Activated naive CD8-positive, alpha-beta T cell treated with anti-CD3 and anti-CD28 coated beads, Interleukin-2, amount 10 ng/mL, durations not matched to agents 7 days and 5 days (primary cell): Measurements from ENCODE around the gene ADCY9. TPM values are rescaled to one million over a fixed set of nuclear protein-coding genes. Genes with fewer than 3 reads are reported as not detected.
A peak's percentile ranks its signal among the peaks of the same experiment; 100 is the strongest.
"Not testable (repeated sequence)": the region's sequence is repeated elsewhere in the genome, so short reads cannot be mapped to it uniquely, and the experiment has no call there.

Experiments used
- ATAC-seq: fragments of 150-1000 bp; cut with Tn5 transposase; one replicate; pipeline ENCODE4 v1.10.0; 2021; ENCODE audit warnings: low read depth, moderate library complexity
- POLR2A ChIA-PET: fragments of 350-600 bp; sonication (Branson Sonifier 250); formaldehyde crosslinking; loops from one replicate; lab custom pipeline; 2021; ENCODE audit warnings: antibody characterized with exemption; lab: Charles Lee
- DNase-seq: peaks from one replicate; pipeline ENCODE4 v3.0.0; 2021
- H3K27ac Mint-ChIP-seq: one replicate; pipeline ENCODE4 v1.8.0; 2022; ENCODE audit warnings: mild to moderate bottlenecking, mixed read lengths
- H3K27me3 Mint-ChIP-seq: one replicate; pipeline ENCODE4 v1.8.0; 2022; ENCODE audit warnings: mild to moderate bottlenecking, moderate library complexity, mixed read lengths
- H3K36me3 Mint-ChIP-seq: one replicate; pipeline ENCODE4 v1.8.0; 2021; ENCODE audit warnings: mild to moderate bottlenecking, mixed read lengths
- H3K4me1 Mint-ChIP-seq: one replicate; pipeline ENCODE4 v1.8.0; 2021; ENCODE audit warnings: mixed read lengths
- H3K4me3 Mint-ChIP-seq: one replicate; pipeline ENCODE4 v1.8.0; 2022; ENCODE audit warnings: mild to moderate bottlenecking, moderate library complexity, mixed read lengths
- H3K9me3 Mint-ChIP-seq: one replicate; pipeline ENCODE4 v1.8.0; 2021; ENCODE audit warnings: mixed read lengths
- total RNA-seq, 2 experiments: library from RNA; stranded (reverse); gene quantifications; one replicate each; pipeline ENCODE4 v1.2.3, GENCODE V29; 2021

The ADCY9 gene
- total RNA-seq, 2 experiments from 2014 or later, result 9.9 to 10.1 TPM

DNA sequence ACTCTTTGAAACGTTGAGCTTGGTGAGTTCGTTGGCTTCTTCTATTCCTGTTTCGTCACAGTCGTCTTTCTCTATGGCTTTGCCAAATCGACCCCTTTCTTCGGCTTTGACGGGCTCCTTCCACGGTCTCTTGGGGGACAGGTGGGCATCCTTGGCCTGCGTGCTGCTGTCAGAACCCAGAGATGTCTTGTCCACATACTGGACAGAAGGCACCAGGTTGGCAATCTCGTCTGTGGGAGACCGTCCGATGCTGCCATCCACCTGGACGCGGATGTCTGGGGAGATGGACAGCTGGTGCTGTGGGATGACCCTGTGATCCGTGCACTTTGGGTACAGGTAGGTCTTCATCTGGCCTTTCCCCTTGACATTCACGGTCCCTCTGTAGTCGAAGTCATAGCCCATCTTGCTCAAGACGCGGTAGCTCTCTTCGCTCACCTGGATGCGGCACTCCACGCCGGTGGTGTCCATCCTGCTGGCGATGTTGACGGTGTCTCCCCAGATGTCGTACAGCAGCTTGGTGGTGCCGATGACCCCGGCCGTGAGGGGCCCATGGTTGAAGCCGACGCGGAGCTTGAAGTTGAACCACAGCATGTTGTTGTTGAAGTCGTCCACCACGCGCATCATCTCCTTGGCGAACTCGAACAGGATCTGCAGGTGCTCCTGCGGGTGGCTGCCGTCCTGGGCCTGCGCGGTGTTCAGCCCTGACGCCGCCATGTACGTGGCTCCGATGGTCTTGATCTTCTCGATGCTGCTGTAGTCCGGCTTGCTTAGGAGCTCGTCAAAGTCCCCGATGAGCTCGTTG, 150.3 kb downstream of the ADCY9 start:
- POLR2A ChIA-PET, result no interaction called here
- H3K4me1 Mint-ChIP-seq, result peaks cover 10% of the 10 kb centered on the region
- no peak overlapping the region for H3K4me3 Mint-ChIP-seq
- DNase-seq, result no peak
- no peak for ATAC-seq
- H3K9me3 Mint-ChIP-seq, result no peaks in the 10 kb centered on the region
- peaks cover 11% of the 10 kb centered on the region for H3K36me3 Mint-ChIP-seq
- H3K27ac Mint-ChIP-seq, result no peak overlapping the region
- no peaks in the 10 kb centered on the region for H3K27me3 Mint-ChIP-seq

DNA sequence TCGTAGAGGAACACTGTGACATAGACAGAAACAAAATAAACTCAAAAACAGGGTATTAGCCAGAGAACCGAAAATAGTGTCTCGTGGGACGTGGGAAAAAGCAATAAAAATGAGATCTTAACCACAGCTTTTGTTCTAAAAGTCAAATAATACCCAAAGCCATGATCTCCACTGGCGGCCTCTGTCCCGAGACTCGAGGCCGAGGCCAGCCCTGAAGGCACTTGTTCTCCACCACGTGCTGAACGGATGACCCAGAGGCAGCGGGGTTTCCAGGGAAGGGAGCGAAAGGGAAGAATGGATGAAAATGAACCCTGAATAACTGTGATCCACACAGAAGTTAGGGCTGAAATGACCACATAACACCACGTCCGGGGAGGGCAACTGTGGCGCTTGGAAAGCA, 150.9 kb downstream of the ADCY9 start:
- Mint-ChIP-seq H3K4me3 (no peak overlapping the region), H3K27ac (no peak overlapping the region), H3K36me3 (peaks cover 11% of the 10 kb centered on the region), H3K9me3 (no peaks in the 10 kb centered on the region), H3K27me3 (no peaks in the 10 kb centered on the region), H3K4me1 (peaks cover 15% of the 10 kb centered on the region)
- DNase-seq (no peak), ATAC-seq (no peak)
- POLR2A ChIA-PET, result no interaction called here

DNA sequence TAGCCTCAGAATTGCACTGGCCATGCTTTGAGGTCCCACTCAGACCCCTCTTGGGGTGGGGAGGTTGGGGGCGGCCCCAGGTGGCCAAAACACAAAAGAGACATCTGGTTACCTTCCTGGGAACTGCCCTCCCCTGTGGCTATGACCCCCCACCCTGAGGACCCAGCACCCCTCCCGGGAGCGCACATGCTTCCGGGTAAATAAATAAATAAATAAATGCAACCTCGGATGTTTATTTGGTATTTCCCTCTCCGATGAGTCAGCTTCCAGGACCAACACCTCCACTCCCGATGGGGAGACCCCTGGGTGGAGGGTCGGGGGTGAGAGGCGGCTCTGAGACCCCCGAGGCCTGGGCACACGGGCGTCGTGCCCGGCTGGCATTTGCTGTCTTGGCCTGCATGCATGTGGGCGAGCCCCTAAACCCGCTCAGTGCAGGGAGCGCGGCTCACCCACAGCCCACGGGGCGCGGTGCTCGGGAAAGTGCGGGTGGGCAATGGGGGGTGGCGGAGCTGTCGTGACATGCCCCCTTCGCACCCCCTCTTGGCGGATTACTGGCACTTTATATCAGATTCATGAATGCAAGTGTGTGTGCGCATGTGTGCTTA, 151.5 kb downstream of the ADCY9 start:
- no peak overlapping the region for H3K27ac Mint-ChIP-seq
- POLR2A ChIA-PET, result no interaction called here

DNA sequence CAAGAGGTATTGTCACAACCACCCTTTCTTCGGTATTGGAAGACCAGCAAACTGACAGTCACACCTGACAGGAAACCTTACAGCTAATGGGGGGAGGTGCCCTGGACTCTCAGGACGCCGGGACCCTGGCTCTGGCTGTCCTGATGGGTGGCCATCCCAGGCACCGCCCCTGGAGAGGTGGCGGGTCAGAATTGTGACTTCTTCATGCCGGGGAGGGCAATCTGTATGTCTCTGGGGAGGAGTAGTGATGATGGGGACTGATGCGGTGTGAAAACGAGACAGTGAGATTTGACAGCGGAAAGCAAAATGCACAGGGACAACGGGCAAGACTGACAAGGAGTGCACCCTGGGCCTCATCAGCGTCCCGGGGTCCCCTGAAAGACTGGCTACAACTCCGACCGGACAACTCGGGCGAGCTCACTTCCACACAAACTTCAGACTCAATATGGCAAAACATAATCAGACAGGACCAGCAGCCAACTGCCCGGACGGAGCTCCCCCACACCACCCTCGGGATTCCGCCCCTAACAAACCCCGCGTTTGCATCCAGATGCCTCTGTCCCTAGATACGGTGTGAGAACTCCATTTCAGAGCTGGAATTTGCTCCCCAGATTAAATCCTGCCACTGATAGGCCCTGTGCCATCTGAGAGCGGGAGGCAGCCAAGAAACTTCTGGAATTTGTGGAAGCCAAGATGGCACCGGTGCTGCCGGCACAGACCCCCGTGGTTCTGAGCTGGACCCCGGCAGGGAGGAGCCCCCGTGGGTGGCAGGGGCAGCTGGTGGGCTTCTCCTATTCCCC, 152.2 kb downstream of the ADCY9 start:
- POLR2A ChIA-PET, result no interaction called here
- Mint-ChIP-seq H3K27me3 (no peaks in the 10 kb centered on the region), H3K4me1 (peaks cover 15% of the 10 kb centered on the region), H3K36me3 (peaks cover 11% of the 10 kb centered on the region), H3K27ac (no peak overlapping the region), H3K9me3 (no peaks in the 10 kb centered on the region), H3K4me3 (no peak overlapping the region)
- ATAC-seq, result no peak
- DNase-seq, result no peak

More for the DNA sequence above, 151.5 kb downstream of the ADCY9 start:
- no peaks in the 10 kb centered on the region for H3K9me3 Mint-ChIP-seq
- peaks cover 11% of the 10 kb centered on the region for H3K36me3 Mint-ChIP-seq
- H3K4me3 Mint-ChIP-seq, result no peak overlapping the region
- DNase-seq (no peak), ATAC-seq (no peak)
- no peaks in the 10 kb centered on the region for H3K27me3 Mint-ChIP-seq
- H3K4me1 Mint-ChIP-seq, result peaks cover 15% of the 10 kb centered on the region

DNA sequence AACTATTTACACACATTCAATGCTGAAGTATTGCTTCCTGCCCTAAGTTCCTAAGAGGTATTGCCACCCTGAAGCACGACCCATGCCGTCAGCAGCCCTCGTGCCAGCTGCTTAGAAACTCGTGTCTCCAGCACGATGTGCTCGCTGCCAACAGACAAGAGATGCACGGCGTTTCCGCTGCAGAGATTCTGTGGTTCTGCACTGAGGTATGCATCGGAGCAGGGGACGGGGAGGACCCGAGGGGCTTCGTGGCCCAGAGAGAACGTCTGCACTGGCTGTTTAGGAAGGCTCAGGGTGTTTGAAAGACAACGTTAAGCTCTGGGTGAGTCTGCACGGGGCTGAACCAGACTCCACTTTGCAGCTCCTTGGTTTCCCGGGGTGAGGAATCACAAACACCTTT, 153.0 kb downstream of the ADCY9 start:
- ATAC-seq (peak; percentile 13), DNase-seq (no peak)
- H3K27me3 Mint-ChIP-seq, result peaks cover 4% of the 10 kb centered on the region
- POLR2A ChIA-PET, result no interaction called here
- peaks cover 15% of the 10 kb centered on the region for H3K4me1 Mint-ChIP-seq
- peaks cover 11% of the 10 kb centered on the region for H3K36me3 Mint-ChIP-seq
- no peaks in the 10 kb centered on the region for H3K9me3 Mint-ChIP-seq
- H3K27ac Mint-ChIP-seq, result peak overlapping the region; percentile 10
- no peak overlapping the region for H3K4me3 Mint-ChIP-seq

DNA sequence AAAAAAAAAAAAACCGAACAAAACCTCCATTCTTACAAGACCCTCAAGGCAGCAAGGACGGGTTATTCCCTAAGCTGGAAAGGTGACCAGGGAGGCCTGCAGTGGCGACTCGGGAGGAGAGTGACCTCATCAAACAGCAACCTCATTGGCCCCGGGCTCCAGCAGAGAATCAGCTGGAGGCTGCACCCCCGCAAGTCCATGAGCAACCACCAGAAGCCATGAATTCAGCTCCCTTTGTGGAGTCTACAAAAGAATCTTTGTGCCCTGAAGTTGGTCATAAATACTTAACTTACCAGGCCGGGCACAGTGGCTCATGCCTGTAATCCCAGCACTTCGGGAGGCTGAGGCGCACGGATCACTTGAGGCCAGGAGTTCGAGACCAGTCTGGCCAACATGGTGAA, 154.8 kb downstream of the ADCY9 start:
- POLR2A ChIA-PET, result no interaction called here
- ATAC-seq, result no peak
- H3K9me3 Mint-ChIP-seq, result no peaks in the 10 kb centered on the region
- H3K4me3 Mint-ChIP-seq, result peak overlapping the region; percentile 86
- no peak for DNase-seq
- H3K36me3 Mint-ChIP-seq, result peaks cover 11% of the 10 kb centered on the region
- H3K27ac Mint-ChIP-seq, result peak overlapping the region; percentile 71
- peaks cover 15% of the 10 kb centered on the region for H3K4me1 Mint-ChIP-seq
- H3K27me3 Mint-ChIP-seq, result peaks cover 13% of the 10 kb centered on the region

DNA sequence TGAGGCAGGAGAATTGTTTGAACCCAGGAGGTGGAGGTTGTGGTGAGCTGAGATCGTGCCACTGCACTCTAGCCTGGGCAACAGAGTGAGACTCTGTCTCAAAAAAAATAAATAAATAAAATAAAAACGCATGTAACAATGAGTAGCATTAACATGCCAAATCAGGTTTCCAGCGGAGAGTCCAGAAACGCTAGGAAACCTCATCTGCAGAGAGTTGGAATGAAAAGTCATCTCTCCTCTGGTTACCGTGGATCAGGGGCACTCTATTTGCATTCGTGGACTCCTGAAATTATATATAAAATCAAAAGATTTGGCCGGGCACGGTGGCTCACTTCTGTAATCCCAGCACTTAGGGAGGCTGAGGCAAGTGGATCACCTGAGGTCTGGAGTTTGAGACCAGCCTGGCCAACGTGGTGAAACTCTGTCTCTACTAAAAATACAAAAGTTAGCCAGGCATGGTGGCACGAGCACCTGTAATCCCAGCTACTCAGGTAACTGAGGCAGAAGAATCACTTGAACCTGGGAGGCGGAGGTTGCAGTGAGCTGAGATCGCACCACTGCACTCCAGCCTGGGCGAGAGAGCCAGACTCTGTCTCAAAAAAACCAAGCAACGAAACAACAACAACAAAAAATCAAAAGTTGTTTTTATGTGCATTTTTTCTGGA, 156.2 kb downstream of the ADCY9 start:
- H3K27me3 Mint-ChIP-seq, result peaks cover 25% of the 10 kb centered on the region
- H3K9me3 Mint-ChIP-seq, POLR2A ChIA-PET, DNase-seq, H3K27ac Mint-ChIP-seq, H3K36me3 Mint-ChIP-seq, ATAC-seq: not testable (repeated sequence)
- peaks cover 15% of the 10 kb centered on the region for H3K4me1 Mint-ChIP-seq
- peak overlapping the region; percentile 86 for H3K4me3 Mint-ChIP-seq

DNA sequence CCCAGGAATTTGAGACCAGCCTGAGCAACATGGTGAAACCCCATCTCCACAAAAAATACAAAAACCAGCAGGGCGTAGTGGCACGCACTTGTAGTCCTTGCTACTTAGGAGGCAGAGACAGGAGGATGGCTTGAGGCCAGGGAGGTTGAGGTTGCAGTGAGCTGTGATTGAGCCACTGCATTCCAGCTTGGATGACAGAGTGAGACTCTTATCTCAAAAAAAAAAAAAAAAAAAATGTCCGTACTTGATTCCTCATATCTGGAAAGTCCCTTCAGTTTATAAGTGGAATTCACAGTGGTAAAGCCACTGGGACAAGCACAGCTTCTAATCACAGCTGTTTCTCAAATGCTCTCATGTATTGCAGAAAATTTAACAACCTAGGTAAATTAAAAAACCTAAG, 157.1 kb downstream of the ADCY9 start:
- no peak overlapping the region for H3K4me3 Mint-ChIP-seq
- no peak for DNase-seq
- no peaks in the 10 kb centered on the region for H3K9me3 Mint-ChIP-seq
- POLR2A ChIA-PET, result interaction anchor here (1.2 kb wide), 1 partner anchor 294 kb away, joined by 4 read pairs; no protein-coding TSS in a partner anchor
- peaks cover 18% of the 10 kb centered on the region for H3K4me1 Mint-ChIP-seq
- H3K36me3 Mint-ChIP-seq, result peaks cover 2% of the 10 kb centered on the region
- ATAC-seq, result no peak
- peaks cover 34% of the 10 kb centered on the region for H3K27me3 Mint-ChIP-seq
- H3K27ac Mint-ChIP-seq, result no peak overlapping the region

DNA sequence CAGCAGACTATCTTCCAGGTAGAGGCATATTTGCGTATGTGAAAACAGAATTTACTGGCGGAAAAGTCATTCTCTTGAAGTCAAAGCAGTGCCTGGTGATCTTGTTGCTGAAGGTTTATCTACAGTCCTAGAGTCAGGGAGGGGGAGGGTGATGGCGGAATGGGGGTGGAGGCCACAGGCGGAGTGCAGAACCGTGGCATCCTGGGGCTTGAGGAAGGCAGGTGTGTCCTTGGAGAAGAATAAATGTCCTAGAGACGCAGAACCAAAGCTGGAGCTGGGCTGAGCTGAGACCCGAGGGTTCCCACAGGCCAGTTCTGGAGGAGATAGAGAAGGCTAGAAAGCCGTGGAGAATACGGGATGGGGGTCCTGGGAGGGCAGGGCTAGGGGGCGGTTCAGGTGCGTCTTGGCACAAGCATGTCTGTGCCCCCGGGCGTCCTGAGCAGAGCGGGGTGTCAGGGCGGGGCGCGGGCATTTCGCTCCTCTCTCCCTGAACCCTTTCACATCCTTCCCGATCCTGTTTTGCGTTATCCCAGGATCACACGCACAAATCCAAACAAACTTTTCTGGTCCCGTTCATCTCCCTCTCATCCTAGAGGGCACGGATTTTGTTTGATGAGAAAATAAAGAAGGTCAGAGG, 158.8 kb downstream of the ADCY9 start:
- no peak overlapping the region for H3K4me3 Mint-ChIP-seq
- no peaks in the 10 kb centered on the region for H3K9me3 Mint-ChIP-seq
- H3K36me3 Mint-ChIP-seq, result no peaks in the 10 kb centered on the region
- H3K27me3 Mint-ChIP-seq, result peaks cover 40% of the 10 kb centered on the region
- ATAC-seq, result no peak
- H3K4me1 Mint-ChIP-seq, result peaks cover 10% of the 10 kb centered on the region
- no peak for DNase-seq
- POLR2A ChIA-PET, result no interaction called here
- H3K27ac Mint-ChIP-seq, result no peak overlapping the region

DNA sequence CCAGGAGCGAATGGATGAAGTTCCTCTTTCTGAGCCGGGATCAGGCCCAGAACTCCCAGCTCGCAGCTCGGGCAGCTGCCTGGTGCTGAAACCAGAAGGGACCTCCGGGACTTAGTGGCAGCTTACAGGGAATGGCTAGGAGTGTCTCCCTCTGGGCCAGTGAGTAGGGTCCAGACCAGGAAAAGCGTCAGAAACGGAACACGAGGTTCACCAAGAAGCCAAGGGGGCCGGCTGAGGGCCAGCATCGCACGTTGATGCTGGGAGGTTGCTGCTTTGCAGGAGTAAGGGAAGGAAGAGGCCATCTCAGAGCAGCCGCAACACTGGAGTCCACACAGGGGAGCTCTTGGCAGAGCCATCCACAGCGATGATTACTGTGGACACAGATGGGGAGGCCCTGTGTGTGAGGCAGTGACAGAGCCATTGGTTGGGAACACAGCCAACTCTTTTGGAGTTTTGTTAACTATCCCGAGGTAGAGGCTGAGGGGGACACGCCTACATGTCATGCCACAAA, 161.8 kb downstream of the ADCY9 start:
- H3K9me3 Mint-ChIP-seq, result no peaks in the 10 kb centered on the region

DNA sequence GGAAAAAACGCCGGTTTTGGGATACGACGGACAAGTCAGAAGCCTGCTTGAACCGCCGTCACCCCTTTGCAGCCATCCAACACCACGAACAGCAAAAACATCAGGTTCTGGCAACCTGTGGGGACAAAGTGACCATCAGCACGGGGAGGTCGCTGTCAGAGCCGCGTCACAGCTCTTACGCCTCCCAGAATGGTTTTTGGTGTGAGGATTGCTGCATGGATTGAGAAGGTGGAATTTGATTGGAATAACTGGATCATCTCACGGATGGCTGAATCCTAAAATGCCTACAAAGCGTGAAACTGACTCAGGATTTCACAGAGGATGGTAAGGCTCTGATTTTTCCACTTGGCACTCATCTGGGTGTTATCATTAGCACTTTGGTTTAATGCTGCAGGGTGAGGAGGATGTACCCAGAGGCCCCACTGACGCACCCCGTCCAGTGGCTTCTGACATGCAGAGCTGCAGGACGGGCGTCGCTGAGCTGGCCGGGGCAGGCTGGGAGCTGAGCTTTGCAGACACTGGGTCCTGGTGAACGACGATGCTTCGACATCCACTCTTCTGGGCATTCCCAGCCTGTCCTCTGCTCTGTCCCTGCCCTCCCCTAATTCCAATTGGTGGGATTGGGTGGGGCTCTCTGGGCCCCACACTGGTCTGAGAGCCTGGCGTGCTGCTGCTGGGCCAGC, 162.4 kb downstream of the ADCY9 start:
- H3K4me3 Mint-ChIP-seq, result no peak overlapping the region
- POLR2A ChIA-PET, result no interaction called here
- H3K36me3 Mint-ChIP-seq, result no peaks in the 10 kb centered on the region
- DNase-seq (no peak), ATAC-seq (no peak)
- no peak overlapping the region for H3K27ac Mint-ChIP-seq
- peaks cover 6% of the 10 kb centered on the region for H3K4me1 Mint-ChIP-seq
- peaks cover 42% of the 10 kb centered on the region for H3K27me3 Mint-ChIP-seq
- H3K9me3 Mint-ChIP-seq, result no peaks in the 10 kb centered on the region

More for the DNA sequence above, 161.8 kb downstream of the ADCY9 start:
- ATAC-seq (no peak), DNase-seq (no peak)
- no peak overlapping the region for H3K4me3 Mint-ChIP-seq
- no peaks in the 10 kb centered on the region for H3K36me3 Mint-ChIP-seq
- peaks cover 44% of the 10 kb centered on the region for H3K27me3 Mint-ChIP-seq
- H3K4me1 Mint-ChIP-seq, result peaks cover 6% of the 10 kb centered on the region
- no peak overlapping the region for H3K27ac Mint-ChIP-seq
- POLR2A ChIA-PET, result interaction anchor here (0.6 kb wide), 1 partner anchor 13 kb away, joined by 3 read pairs; no protein-coding TSS in a partner anchor

DNA sequence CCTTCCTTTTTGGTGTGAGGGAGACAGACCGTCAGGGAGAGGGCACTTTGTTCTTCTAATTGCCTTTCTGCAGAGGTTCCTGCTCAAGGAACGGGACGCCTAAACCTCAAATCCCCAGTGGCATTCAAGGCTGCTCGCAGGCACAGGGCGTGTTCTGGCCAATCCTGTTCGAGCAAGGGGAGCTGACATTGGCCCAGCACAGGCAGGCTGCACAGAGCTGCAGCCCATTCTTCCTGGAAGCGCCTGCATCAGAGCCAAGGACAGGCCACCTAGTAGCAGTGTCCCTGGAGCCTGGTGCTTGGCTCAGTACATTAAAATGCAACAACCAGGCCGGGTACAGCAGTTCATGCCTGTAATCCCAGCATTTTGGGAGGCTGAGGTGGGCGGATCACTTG, 163.5 kb downstream of the ADCY9 start:
- no peaks in the 10 kb centered on the region for H3K36me3 Mint-ChIP-seq
- no peak overlapping the region for H3K4me3 Mint-ChIP-seq
- H3K4me1 Mint-ChIP-seq, result peaks cover 6% of the 10 kb centered on the region
- no peak overlapping the region for H3K27ac Mint-ChIP-seq
- POLR2A ChIA-PET, result no interaction called here
- no peaks in the 10 kb centered on the region for H3K9me3 Mint-ChIP-seq
- DNase-seq (no peak), ATAC-seq (no peak)
- peaks cover 40% of the 10 kb centered on the region for H3K27me3 Mint-ChIP-seq
